Pancreas (tissue), 10 donors: Measurements from ENCODE around the gene DPP3. TPM values are rescaled to one million over a fixed set of nuclear protein-coding genes. Genes with fewer than 3 reads are reported as not detected.
"Not testable (repeated sequence)": the region's sequence is repeated elsewhere in the genome, so short reads cannot be mapped to it uniquely, and the experiment has no call there.

Experiments
- ATAC-seq, 4 donors: fragments of 200-7000 bp; cut with Tn5 transposase; one replicate each; pipeline versions ENCODE4 v1.8.0 to v1.9.1; 2020; ENCODE audit warnings: mild to moderate bottlenecking in 4 of 4, moderate library complexity in 4 of 4
- DNase-seq, 6 donors: peaks; one replicate each; pipeline ENCODE4 v3.0.0-alpha.2; 2020
- FAIRE-seq: peaks from 2 replicates; lab custom pipeline; 2012; peaks lifted over from hg19 to GRCh38; lab: Jason Lieb, UNC
- H3K27ac ChIP-seq, 4 donors: fragments of 200-600 bp; sonication (generic); 1 replicate in 3 of 4; 2 replicates in 1 of 4; pipeline versions ENCODE4 v1.5.0 to v1.8.0; 2020
- H3K27me3 ChIP-seq, 4 donors: fragments of 200-600 bp; one replicate each; pipeline ENCODE4 v1.8.0; 2021
- H3K36me3 ChIP-seq, 3 donors: fragments of 200-600 bp; sonication (generic) in 1 of 3; one replicate each; pipeline versions ENCODE4 v1.5.0 to v1.8.0; 2020 to 2021
- H3K4me1 ChIP-seq, 3 donors: fragments of 200-600 bp; one replicate each; pipeline ENCODE4 v1.8.0; 2021
- H3K4me3 ChIP-seq, 4 donors: fragments of 200-600 bp; sonication (generic) in 2 of 4; one replicate each; pipeline versions ENCODE4 v1.5.0 to v1.8.0; 2020 to 2021
- H3K9me3 ChIP-seq, 4 donors: fragments of 200-600 bp; one replicate each; pipeline ENCODE4 v1.8.0; 2021
- CTCF ChIP-seq, 4 donors: fragments of 200-600 bp; sonication (generic) in 3 of 4; IDR thresholded peaks; one replicate each; pipeline versions ENCODE4 v1.5.0 to v1.8.0; 2021; ENCODE audit warnings: antibody characterized with exemption in 4 of 4
- WGBS, 2 donors: extraction: QIAGEN DNeasy Blood & Tissue Kit; methylation state at CpG; one replicate each; pipeline ENCODE4 v1.1.7; 2013; 5-methylcytosine and 5-hydroxymethylcytosine counted together
- intact Hi-C, 3 donors: fragments of 100-400 bp; cut with DNase I; formaldehyde crosslinking; loops; one replicate each; pipeline versions ENCODE4 v1.11.1 to v1.14.2; 2022
- polyA plus RNA-seq, 2 donors: library from polyadenylated mRNA; stranded (reverse); fragments of 200-250 nt; gene quantifications; one replicate each; pipeline ENCODE4 v1.2.3, GENCODE V29; 2013
- total RNA-seq, 6 donors: library from RNA; stranded (reverse); fragmentation: NEBNext Ultra II Directional in 4 of 6; extraction: Animal tissue kit (Norgen Biotek cat#: 25700) in 4 of 6; gene quantifications; one replicate each; pipeline versions ENCODE4 v1.2.1 to v1.2.4, GENCODE V29; 2021 to 2023
- donor health status: healthy with polysubstance abuse.
- donor health status: DM: no; HTN: no; CAD: no; lungs with moderate emphysema.
- donor health status: DM: no; HTN: no; CAD: no.
- donor health status: control.
- donor health status: control.
- donor health status: Bipolar disorder and iron deficiency.
- donor health status: DM: yes; HTN: yes; CAD: no.
- donor health status: DM: no; HTN: no; CAD: no.
- donor health status: DM: no; HTN: no; CAD: no.
- donor health status: DM: yes; HTN: yes; CAD: no.

Gene DPP3
- total and polyA plus RNA-seq, 8 donors: 8.5 to 27.0 (median 20.7) TPM

GRCh38 chr11:66543263-66544107 lies 63.3 kb downstream of the DPP3 start:
- FAIRE-seq: no peak
- ATAC-seq: no peak
- Histone ChIP-seq H3K27me3 (no peaks in the 10 kb centered on the region), H3K27ac (no peak overlapping the region), H3K4me3 (no peak overlapping the region), H3K36me3 (peaks cover 0 to 5% (median 0%) of the 10 kb centered on the region in 3 donors), H3K9me3 (no peaks in the 10 kb centered on the region), H3K4me1 (peaks cover 0 to 15% (median 0%) of the 10 kb centered on the region in 3 donors)
- intact Hi-C loops: no loop called here
- WGBS, 2 donors: 76 to 79% methylated on average over 26 of the region's 26 CpGs
- no peak for TF ChIP-seq CTCF (IDR thresholded peaks at IDR 0.05)
- DNase-seq: peak in 1 of 6 donors; percentile 74

GRCh38 chr11:66544952-66545351 lies 64.7 kb downstream of the DPP3 start:
- DNase-seq: peak in 1 of 6 donors; percentile 13
- H3K36me3 ChIP-seq, FAIRE-seq, H3K27me3 ChIP-seq, H3K9me3 ChIP-seq, intact Hi-C loops, ATAC-seq, H3K27ac ChIP-seq: not testable (repeated sequence)
- Histone ChIP-seq H3K4me1 (peaks cover 0 to 15% (median 0%) of the 10 kb centered on the region in 3 donors), H3K4me3 (peak overlapping the region in 3 of 4 donors; percentile 88 to 94 (median 91))
- 43 to 50% methylated on average over 14 of the region's 14 CpGs for WGBS, 2 donors

- Histone ChIP-seq H3K27me3 (no peaks in the 10 kb centered on the region), H3K4me3 (peak within 1 kb of the TSS; percentile 82 to 94 (median 90)), H3K27ac (peak within 1 kb of the TSS; percentile 33 to 83 (median 54)), H3K4me1 (peaks cover 0 to 15% (median 0%) of the 10 kb centered on the region in 3 donors), H3K36me3 (no peaks in the 10 kb centered on the region), H3K9me3 (no peaks in the 10 kb centered on the region)
- DNase-seq: peak; percentile 96 to 99 (median 97)
- no peak for TF ChIP-seq CTCF (IDR thresholded peaks at IDR 0.05)
- WGBS, 2 donors: 0% methylated on average over 54 to 71 of the region's 71 CpGs
- ATAC-seq: peak; percentile 97 to 98 (median 98)
- peak; percentile 67 for FAIRE-seq
- intact Hi-C loops: no loop called here
Measured at GRCh38 chr11:66545701-66546367, 65.6 kb downstream of the DPP3 start, which contains the start of gene ZDHHC24. Gene ZDHHC24 (minus strand): TSS chr11:66546048. CDS start chr11:66546003, 45 bp downstream.

GRCh38 chr11:66546368-66546965 lies 66.2 kb downstream of the DPP3 start, which contains the start of gene ACTN3:
Gene ACTN3 (plus strand): TSS chr11:66546903. CDS start chr11:66546938, 35 bp downstream.
- peak in 4 of 6 donors; percentile 22 to 76 (median 44) for DNase-seq
- H3K9me3 ChIP-seq: no peaks in the 10 kb centered on the region
- TF ChIP-seq CTCF (IDR thresholded peaks at IDR 0.05): no peak
- peak within 1 kb of the TSS; percentile 82 to 94 (median 90) for H3K4me3 ChIP-seq
- intact Hi-C loops: no loop called here
- 7% methylated on average over 37 of the region's 37 CpGs for WGBS, 2 donors
- H3K27ac ChIP-seq: peak within 1 kb of the TSS; percentile 33 to 83 (median 54)
- no peak for FAIRE-seq
- no peaks in the 10 kb centered on the region for H3K27me3 ChIP-seq
- ATAC-seq: peak in 1 of 4 donors; percentile 0
- peaks cover 0 to 15% (median 0%) of the 10 kb centered on the region in 3 donors for H3K4me1 ChIP-seq
- no peaks in the 10 kb centered on the region for H3K36me3 ChIP-seq
